Peyer's patch (tissue), 4 donors: ENCODE measurements around the gene PI16. TPM values are rescaled to one million over a fixed set of nuclear protein-coding genes. Genes with fewer than 3 reads are reported as not detected.

Experiments
- DNase-seq, 3 donors: peaks; one replicate each; pipeline ENCODE4 v3.0.0-alpha.2; 2017 to 2019
- H3K27ac ChIP-seq, 4 donors: fragments of 200-600 bp; sonication (generic); one replicate each; pipeline ENCODE4 v1.5.1; 2016 to 2019
- H3K27me3 ChIP-seq, 2 donors: fragments of 200-600 bp; sonication (generic); one replicate each; pipeline ENCODE4 v1.5.1; 2019
- H3K36me3 ChIP-seq, 3 donors: fragments of 200-600 bp; sonication (generic); one replicate each; pipeline ENCODE4 v1.5.1; 2016 to 2019
- H3K4me1 ChIP-seq, 4 donors: fragments of 200-600 bp; sonication (generic); one replicate each; pipeline ENCODE4 v1.5.1; 2016 to 2019
- H3K4me3 ChIP-seq, 4 donors: fragments of 200-600 bp; sonication (generic); 1 replicate in 3 of 4; 2 replicates in 1 of 4; pipeline ENCODE4 v1.5.1; 2016 to 2019; ENCODE audit warnings: mild to moderate bottlenecking in 1 of 4
- H3K9me3 ChIP-seq, 4 donors: fragments of 200-600 bp; sonication (generic); one replicate each; pipeline ENCODE4 v1.5.1; 2016 to 2019; ENCODE audit warnings: mild to moderate bottlenecking in 1 of 4
- CTCF ChIP-seq, 6 experiments: fragments of 450-650 bp in 4 of 6; fragments of 200-600 bp in 2 of 6; sonication (generic) in 1 of 6; IDR thresholded peaks; one replicate each; pipeline ENCODE4 v1.5.1; 2017 to 2019; ENCODE audit warnings: antibody characterized with exemption in 6 of 6, mild to moderate bottlenecking in 3 of 6, moderate library complexity in 1 of 6
- POLR2A ChIP-seq, 2 donors: fragments of 450-650 bp; IDR thresholded peaks; one replicate each; pipeline ENCODE4 v1.5.1; 2017; ENCODE audit warnings: antibody characterized with exemption in 2 of 2, mild to moderate bottlenecking in 2 of 2, moderate library complexity in 2 of 2
- total RNA-seq, 4 donors: library from RNA; depleted of rRNA; stranded (reverse); fragments of >200 nt; gene quantifications; one replicate each; pipeline ENCODE4 v1.1.0, GENCODE V29; 2016

The PI16 gene
- total RNA-seq, 4 donors from 2014 or later: 1.5 to 6.2 TPM; not detected in 2

- Histone ChIP-seq H3K36me3 (no peaks in the 10 kb centered on the region), H3K27ac (no peak overlapping the region)
- no peak for TF ChIP-seq CTCF (IDR thresholded peaks at IDR 0.05)
These were observed 5.2 kb downstream of the PI16 start for GRCh38 chr6:36959555-36960250.

GRCh38 chr6:36961441-36962435 is 7.2 kb downstream of the PI16 start:
- H3K9me3 ChIP-seq: no peaks in the 10 kb centered on the region
- no peak overlapping the region for H3K4me3 ChIP-seq
- peak in 2 of 3 donors; percentile 44 to 45 for DNase-seq
- H3K27ac ChIP-seq: no peak overlapping the region
- H3K27me3 ChIP-seq: no peaks in the 10 kb centered on the region
- peaks cover 0 to 21% (median 6%) of the 10 kb centered on the region in 4 donors for H3K4me1 ChIP-seq
- H3K36me3 ChIP-seq: no peaks in the 10 kb centered on the region
- TF ChIP-seq POLR2A (IDR thresholded peaks at IDR 0.05): no peak
- TF ChIP-seq CTCF (IDR thresholded peaks at IDR 0.05): no peak

More at GRCh38 chr6:36959555-36960250, 5.2 kb downstream of the PI16 start:
- DNase-seq: peak in 1 of 3 donors; percentile 24
- H3K9me3 ChIP-seq: no peaks in the 10 kb centered on the region
- H3K4me1 ChIP-seq: peaks cover 0 to 26% (median 6%) of the 10 kb centered on the region in 4 donors
- no peak overlapping the region for H3K4me3 ChIP-seq
- no peaks in the 10 kb centered on the region for H3K27me3 ChIP-seq

- TF ChIP-seq CTCF (IDR thresholded peaks at IDR 0.05) (no peak), POLR2A (IDR thresholded peaks at IDR 0.05) (no peak)
- DNase-seq: peak; percentile 58 to 90 (median 81)
- H3K9me3 ChIP-seq: no peaks in the 10 kb centered on the region
- peak overlapping the region in 1 of 4 donors; percentile 15 for H3K4me3 ChIP-seq
- peaks cover 0 to 11% (median 0%) of the 10 kb centered on the region in 3 donors for H3K36me3 ChIP-seq
- peak overlapping the region in 1 of 4 donors; percentile 63 for H3K27ac ChIP-seq
- peaks cover 0 to 21% (median 6%) of the 10 kb centered on the region in 4 donors for H3K4me1 ChIP-seq
- H3K27me3 ChIP-seq: no peaks in the 10 kb centered on the region
These were observed 8.3 kb downstream of the PI16 start for GRCh38 chr6:36962874-36963273.

- DNase-seq: peak; percentile 39 to 72 (median 62)
- Histone ChIP-seq H3K36me3 (peaks cover 0 to 19% (median 0%) of the 10 kb centered on the region in 3 donors), H3K9me3 (no peaks in the 10 kb centered on the region), H3K4me3 (peak overlapping the region in 1 of 4 donors; percentile 15), H3K4me1 (peaks cover 0 to 21% (median 6%) of the 10 kb centered on the region in 4 donors), H3K27me3 (no peaks in the 10 kb centered on the region), H3K27ac (peak overlapping the region in 1 of 4 donors; percentile 63)
- no peak for TF ChIP-seq CTCF (IDR thresholded peaks at IDR 0.05)
These were observed 9.1 kb downstream of the PI16 start for GRCh38 chr6:36963451-36964290.

- Histone ChIP-seq H3K4me1 (peaks cover 0 to 21% (median 6%) of the 10 kb centered on the region in 4 donors), H3K4me3 (no peak overlapping the region), H3K36me3 (peaks cover 0 to 26% (median 0%) of the 10 kb centered on the region in 3 donors), H3K27me3 (no peaks in the 10 kb centered on the region), H3K9me3 (no peaks in the 10 kb centered on the region), H3K27ac (peak overlapping the region in 1 of 4 donors; percentile 63)
- DNase-seq: no peak
- TF ChIP-seq CTCF (IDR thresholded peaks at IDR 0.05) (no peak), POLR2A (IDR thresholded peaks at IDR 0.05) (no peak)
These were observed 9.8 kb downstream of the PI16 start for GRCh38 chr6:36964349-36964748.
